ENCODE data around the gene PGM5.
"Not testable (repeated sequence)": the region's sequence is repeated elsewhere in the genome, so short reads cannot be mapped to it uniquely, and the experiment has no call there.

PGM5 gene

DNA sequence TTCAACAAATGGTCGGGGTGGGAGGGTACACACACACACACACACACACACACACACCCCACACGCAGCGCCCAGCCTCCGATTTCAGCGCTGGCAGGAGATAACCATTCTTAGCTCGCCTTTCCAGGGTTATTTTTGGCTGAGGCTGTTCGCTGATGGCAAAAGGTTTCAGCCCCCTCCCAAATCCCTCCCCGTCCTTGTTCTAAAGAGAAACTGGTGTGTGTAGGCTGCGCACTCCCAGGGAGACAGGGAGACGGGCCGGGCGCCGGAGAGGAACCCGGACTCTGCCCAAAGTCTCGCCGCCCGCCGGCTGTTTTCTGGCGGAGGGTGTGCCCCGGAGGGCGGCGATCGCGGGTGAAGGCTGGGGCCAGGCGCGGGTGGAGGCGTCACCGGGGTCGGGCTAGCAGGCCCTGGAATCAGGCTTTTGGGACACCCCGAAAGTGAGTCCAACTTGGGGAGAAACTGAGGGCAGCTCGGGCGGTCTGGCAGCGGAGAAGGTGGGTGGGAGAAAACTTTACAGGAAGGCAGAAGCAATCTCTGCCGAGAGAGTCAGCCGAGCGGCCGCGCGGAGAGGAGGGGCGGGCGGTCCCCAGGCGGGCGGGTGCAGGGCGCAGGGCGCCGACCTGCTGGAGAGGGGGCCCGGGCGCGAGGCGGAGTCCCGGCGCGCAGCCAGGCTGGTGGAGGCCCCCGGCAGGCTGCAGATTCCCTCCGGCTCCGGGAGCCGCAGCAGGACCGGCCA is at the start of gene PGM5:
TSS of gene PGM5 (plus strand) at position 232 of the 739 bp plus-strand sequence. CDS start 517 bp downstream, outside the sequence.
- not testable (repeated sequence) for DNase-seq

DNA sequence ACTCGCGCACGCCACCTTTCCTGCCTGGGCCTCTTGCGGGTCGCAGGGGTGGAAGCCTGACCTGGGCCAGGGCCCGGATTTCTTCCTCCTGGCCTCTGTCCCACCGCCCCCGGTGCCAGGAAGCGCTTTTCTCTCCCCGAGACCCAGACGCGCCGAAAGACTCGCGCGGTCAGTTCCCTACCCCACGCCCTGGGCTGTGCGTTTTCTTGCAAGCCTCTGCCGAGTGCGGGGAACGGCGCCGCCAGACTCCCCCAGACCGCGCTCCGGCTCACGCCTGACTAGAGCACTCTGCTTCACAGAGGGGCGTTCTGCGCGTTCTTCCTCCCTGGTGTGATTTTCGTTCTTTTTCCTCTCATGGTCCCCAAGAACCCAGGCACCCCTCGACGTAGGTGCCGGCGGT is 49.3 kb upstream of the PGM5 start:
- not testable (repeated sequence) for DNase-seq

DNA sequence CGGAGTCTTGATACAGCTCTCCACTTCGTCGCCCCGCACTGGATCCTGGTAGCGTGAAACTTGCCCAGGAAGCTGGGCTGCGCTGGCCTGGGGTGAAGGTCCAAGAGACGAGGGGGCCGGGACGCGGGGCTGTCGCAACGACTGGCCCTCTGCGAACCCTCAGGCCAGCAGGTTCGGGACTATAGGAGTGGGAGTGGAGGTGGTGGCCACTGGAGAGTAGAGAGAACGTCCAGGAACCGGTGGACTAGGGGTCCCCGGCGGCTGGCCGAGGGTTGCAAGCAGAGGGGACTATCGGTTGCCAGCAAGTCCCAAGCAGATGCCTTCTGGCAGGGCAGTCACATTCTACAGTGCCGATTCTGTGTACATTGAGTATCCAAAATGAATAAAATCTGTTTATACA is 48.8 kb upstream of the PGM5 start:
- not testable (repeated sequence) for DNase-seq

DNA sequence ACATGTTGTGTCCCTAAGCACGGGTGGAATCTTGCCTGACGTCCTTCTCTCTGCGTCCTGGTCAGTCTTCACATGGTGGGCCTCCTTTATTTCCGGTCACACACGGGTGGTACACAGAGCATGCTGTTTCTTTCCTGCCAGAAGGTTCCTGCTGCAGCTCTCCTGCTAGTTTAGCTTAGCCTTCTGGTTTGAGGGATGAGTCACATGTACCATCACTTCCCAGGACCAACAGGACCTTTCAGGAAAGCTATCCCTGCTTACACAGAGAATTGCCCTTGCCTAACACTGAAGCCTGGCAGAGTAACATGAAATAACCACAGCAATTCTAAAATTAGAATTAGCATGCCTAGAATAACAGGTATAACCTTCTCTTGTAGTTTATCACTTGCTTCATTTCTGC is 45.2 kb upstream of the PGM5 start:
- DNase-seq = not testable (repeated sequence)

DNA sequence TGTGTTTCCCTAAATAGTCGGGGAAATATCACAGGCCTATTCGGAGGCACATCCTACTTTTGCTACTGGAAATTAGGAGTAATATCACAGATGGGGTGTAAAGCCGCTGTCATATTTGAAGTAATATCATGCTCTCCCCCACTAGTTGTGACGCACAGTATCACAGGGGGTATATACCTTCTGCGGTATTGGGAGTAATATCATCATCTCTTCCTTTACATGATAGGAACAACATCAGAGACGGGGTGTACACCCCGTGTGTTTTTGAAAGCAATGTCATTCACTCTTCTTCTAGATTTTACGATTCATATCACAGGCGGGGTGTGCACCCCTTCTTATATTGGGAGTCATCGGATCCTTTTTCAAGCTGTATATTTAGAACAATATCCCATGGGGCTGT is 38.2 kb upstream of the PGM5 start:
- DNase-seq = not testable (repeated sequence)

DNA sequence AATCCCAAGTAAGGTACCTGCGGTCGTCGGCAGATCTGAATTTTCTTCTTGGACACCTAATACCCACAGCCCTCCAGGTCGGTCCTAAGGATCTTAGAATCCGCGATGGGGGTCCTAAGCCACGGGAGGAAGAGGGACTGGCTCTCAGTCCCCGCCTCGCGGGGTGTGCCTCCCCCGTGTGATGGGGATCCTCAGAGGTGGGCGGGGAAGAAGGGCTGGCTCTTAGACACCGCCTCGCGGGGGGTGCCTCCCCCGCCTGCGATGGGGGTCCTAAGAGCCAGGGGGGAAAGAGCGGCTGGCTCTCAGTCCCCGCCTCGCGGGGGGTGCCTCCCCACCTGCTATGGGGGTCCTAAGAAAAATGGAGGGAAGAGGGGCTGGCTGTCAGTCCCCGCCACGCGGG is 32.7 kb upstream of the PGM5 start:
- DNase-seq = not testable (repeated sequence)

DNA sequence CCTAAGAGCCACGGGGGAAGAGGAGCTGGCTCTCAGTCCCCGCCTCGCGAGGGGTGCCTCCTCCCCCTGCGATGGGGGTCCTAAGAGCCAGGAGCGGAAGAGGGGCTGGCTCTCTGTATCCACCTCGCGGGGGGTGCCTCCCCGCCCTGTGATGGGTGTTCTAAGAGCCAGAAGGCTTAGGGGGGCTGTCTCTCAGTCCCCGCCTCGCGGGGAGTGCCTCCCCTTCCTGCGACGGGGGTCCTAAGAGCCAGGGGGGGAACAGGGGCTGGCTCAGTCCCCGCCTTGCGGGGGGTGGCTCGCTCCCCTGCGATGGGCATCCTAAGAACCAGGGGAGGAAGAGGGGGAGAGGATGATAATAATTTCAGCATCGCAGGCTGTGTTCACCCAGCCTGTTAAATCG is 31.9 kb upstream of the PGM5 start:
- DNase-seq = not testable (repeated sequence)

DNA sequence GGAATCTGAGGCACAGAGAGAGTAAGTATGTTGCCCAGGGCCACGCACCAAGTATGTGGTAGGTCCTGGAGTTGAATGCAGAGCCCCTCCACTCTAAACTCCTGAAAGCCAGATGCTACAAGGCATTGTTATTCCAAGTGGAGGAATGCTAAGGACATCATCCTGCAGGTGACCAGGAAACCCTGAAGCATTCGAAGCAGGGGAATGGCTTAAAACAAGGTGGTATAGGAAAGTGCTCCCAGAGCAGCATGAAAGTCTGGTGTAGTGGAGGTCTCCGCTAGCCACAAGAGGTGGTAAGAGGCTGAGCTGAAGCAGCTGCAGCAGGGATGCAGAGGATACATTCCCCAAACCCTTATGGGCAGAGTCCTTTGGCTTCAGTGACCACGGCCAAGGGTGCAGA is 27.3 kb upstream of the PGM5 start:
- DNase-seq = not testable (repeated sequence)

DNA sequence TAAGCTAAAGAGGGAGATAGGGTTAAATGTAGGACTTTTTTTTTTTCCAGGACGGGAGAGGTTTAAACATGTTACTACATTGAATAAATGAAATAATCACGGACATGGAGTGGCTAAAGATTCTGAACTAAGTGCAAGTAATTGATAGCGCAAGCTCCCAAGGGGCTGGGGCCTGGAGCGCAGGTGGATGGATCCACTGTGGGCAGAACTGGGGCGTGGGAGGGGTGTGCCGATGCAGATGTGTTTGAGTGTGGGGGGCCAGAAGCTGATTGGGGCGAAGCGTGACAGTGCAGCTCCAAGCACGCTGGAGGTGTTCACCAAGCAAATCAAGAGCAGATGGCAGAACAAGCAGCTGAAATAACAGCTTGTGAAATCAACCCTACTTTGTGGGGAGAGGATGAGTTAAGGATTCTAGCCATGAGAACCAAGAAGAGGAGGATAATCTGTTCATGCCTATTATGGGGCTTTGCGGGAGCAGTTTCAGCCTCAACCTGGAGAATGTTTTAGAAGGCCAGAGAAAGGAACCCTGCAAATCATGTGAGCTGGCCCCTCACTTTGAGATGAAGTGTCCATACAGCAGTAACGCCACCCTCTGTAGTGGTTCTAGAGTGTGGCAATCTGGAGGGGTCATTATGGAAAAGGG is 25.8 kb upstream of the PGM5 start:
- DNase-seq = not testable (repeated sequence)

DNA sequence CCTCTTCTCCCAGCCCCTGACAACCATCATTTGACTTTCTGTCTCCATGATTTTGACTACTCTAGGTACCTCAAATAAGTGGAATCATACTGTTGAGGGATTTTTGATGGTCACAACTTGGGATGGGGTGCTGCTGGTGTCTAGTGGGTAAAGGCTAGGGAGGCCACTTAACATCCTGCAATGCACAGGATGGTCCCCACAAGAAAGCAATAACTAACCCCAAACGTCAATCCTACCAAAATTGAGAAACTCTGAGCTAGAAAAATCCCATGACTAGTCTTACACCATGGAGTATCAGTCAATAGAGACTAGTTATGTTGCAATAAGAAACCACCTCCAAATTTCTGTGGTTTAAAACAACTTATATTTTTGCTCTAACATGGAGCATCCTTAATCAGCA is 24.3 kb upstream of the PGM5 start:
- not testable (repeated sequence) for DNase-seq

DNA sequence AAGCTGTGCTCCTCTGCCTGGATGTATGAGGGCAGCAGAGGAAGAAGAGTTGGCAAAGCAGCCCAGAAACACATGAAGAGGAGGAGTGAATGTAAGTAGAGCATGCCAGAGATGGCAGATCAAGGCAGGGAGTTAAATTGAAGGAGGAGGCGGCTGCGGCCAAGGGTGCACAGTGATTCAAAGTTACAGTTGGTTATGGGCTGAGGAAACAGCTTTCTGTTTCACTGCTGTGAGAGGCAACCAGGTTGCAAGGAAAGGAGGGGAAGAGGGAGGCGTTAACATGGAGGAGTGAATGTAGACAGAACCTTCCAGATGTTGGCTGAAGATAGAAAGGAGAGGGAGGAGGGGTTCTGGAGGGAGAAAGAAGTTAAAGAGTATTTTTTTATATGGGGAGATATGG is 20.5 kb upstream of the PGM5 start:
- not testable (repeated sequence) for DNase-seq

DNA sequence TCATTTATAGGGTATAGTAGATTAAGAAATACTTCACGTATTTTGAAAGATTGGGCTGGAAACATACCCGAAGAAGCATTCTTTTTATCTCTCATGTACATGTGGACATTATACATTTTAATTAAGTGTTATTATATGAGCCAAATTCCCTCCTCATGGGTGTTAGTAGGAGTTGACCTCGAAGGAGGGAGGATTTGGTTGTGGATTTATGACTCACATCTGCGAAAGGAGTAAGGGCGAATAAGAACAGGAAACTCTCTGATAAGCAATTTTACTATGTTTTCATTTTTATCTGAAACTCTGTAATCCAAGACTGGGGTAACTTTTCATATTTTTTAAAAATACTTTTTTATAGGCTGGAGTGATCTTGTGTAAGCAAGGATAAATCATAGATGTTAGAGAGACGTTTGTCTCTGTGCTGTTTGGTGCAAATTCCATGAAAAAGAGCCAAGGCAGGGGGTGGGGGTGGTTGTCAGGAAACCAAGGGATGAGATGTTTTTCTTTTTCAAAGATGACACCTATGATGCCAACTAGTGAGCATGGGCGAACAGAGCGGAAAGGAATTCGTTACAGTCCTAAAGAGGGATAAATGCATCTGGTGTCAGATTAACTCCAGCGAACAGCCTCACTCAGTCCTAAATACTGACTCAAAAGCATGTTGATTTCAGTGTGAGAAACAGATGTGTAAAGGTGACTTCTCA is 19.6 kb upstream of the PGM5 start:
- not testable (repeated sequence) for DNase-seq

DNA sequence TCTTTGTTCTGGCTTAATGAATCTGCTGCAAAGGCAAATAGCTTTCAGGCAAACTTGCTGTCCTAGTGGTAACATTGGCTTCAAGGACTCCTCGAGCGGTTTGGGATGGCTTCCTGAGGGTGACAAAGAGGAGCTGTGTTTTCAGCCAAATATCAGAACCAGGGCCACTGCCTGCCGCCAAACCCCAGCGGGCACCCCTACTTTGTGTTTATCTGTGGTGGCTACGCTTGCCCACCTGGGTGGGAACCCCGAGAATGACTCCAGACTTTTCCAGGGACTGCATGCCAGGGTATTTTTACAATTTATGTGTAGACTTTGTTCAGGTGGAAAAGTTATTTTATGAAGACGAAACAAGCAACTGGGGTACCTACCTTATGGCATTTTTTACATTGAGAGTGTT is 18.4 kb upstream of the PGM5 start:
- DNase-seq = not testable (repeated sequence)

DNA sequence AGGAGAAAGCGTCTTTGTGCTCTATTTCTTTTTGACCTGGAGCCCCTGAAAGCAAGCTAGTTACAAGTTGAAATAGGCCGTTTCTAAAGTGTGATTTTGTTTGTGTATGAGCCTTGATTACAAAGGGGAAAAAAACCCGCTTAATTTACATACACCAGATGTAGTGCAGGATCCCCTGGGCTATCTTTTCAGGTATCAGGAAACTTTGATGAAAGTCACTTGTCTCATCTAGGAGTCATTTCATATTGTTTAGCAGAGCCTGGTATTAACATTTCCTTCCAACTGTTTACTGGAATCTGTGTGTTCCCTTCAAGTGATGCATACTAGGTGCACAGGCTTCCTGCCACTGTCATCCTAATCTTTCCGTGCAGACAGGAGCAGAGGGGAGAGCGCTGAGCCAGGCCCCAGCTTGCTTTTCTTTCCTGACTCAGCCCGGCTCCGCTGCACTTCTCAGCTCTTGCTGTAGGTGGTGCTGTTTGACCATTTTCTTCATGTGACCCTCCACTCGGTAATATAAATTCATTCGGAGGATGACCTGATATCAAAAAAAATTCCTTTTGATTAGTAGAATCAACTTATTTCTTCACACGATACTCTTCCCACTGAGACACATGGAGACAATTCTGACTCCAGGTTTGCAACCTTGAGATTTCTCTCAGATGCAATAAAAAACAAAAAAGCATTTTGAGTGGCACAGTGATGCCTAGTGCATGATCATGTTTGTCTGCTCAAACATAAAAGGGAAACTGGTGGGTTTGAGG is 14.0 kb upstream of the PGM5 start:
- DNase-seq = not testable (repeated sequence)

DNA sequence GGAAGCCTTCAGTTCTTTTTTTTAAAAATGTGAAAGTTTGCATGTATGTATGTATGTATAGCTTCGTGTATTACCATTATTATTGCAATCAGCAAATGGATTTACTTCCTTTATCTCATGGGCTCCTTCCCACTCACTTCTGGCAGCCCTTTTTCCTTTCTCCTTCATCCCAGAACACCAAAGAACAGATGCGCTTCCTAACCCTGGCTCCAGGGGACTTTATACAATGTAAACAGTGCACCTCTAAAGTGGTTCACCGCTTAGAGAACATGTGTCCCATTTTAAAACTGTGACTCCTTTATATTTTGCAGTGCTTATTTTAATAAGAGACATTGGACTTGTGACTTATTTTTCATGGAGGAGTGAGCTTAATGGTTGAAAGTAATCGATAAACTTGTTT is 13.2 kb upstream of the PGM5 start:
- not testable (repeated sequence) for DNase-seq

DNA sequence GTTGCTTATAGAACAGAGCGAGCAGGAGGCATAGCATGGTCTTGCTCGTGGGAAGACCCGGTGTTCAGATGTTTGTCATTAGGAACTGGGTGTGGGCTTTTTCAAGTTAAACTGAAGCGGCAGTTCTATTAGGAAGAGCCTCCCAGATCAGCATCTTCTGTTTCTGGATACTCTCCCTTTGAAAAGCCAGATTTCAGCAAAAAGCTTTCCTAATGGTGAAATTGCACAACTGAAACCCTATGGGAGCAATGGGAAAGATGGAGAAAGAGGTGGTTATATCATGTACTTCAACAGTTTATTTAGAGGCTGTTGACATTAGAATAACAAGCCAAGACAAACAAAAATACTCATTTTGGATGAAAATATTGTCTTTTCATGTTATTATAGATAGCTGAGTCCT is 12.4 kb upstream of the PGM5 start:
- not testable (repeated sequence) for DNase-seq

DNA sequence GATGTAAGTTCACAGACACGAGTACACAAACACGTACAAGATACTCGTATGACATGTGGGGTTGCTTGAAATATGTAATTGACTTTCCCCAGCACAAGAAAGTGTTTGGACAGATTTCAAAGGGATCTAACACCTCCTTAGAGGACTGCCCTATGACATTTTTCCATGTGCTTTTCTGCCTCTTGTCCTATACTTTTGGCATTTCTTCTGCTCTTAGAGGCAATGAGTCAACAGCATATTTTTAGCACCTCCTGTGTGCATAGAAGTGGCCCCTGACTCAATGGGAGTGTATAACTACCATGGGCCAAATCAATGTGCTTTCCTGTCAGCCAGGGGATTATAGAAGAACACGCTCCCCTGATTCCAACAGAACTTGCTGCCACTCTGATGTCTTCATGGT is 4.7 kb upstream of the PGM5 start:
- DNase-seq = not testable (repeated sequence)

DNA sequence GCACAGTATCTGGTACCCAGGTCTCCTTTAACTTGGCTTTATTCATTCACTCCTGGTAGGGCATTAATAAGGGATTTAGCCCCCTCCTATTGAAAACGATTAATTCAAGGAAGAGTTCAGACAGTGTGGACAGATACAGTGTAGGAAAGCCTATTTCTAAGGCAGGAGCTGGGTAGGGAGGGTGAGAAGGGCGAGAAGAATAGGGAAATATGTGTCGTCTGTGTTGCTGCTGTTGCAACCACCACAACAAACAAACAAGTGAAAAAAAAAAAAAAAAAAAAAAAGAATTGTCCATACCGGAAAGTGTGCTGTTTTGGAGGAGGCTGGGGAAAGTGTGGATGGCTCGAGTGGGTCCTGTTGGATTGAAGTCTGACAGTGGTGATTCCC is 425 bp upstream of the PGM5 start:
- not testable (repeated sequence) for DNase-seq

DNA sequence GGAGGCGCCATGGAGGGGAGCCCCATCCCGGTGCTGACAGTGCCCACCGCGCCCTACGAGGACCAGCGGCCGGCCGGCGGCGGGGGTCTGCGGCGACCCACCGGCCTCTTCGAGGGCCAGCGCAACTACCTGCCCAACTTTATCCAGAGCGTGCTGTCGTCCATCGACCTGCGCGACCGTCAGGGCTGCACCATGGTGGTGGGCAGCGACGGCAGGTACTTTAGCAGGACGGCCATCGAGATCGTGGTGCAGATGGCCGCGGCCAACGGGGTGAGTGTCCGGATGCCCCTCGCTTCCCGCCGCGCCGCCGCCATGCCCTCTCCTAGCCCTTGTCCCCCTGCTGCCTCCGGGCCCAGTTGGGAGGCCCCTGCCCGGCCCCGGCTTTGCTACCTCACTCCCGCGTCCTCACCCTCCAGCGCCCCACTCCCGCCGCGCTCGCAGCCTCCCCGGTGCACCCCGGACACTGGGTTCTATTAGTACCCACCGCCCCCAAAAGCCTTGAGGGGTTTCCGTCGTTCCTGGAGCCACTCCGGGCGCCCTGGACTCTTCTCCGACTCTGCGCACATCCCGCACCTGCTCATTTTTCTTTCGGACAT is 806 bp downstream of the PGM5 start:
- not testable (repeated sequence) for DNase-seq

DNA sequence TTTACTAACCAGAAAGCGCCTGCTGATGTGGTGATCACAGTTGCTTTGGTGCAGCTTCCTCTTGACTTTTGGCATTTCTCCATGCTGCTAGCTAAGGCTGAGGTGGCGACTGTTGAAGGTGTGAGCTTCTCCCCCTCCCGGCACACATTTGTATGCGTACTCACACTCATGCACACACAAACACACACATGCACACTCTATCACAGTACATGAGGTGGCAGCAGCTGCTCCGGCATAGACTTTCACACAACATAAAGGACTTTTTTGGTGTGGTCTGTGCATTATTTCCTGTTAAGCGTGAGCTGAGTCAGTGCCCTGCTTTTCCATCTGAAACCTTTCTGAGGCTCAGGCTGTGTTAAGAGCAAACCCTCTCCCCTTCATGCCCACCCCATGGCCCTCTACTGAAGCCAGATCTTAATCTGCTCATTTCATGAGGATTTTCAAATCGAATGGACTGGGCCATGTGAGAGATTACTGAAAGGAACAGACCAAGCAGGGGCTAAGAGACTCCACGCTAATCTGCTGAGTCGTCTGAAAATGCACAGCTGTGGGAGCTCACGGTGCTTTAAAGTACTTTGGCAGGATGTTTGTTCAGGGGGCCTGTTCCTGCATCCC is 10.6 kb downstream of the PGM5 start:
- not testable (repeated sequence) for DNase-seq

DNA sequence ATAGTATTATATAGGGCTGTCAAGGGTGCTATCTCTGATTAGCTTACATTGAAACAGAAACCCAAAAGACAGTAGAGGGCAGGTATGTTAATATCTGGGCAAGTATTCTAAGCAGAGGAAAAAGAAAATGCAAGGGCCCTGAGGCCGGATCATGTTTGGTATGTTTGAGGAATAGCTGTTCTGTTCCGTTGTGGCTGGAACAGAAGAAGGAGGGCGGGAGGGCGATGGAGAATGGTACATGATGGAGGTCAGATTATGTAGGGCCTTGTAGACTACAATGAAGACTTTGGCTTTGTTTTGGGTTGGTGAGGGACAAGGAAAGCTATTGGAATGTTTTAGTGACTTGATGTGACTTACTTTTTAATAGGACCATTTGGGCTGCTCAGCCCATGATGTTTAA is 19.4 kb downstream of the PGM5 start:
- DNase-seq = not testable (repeated sequence)

DNA sequence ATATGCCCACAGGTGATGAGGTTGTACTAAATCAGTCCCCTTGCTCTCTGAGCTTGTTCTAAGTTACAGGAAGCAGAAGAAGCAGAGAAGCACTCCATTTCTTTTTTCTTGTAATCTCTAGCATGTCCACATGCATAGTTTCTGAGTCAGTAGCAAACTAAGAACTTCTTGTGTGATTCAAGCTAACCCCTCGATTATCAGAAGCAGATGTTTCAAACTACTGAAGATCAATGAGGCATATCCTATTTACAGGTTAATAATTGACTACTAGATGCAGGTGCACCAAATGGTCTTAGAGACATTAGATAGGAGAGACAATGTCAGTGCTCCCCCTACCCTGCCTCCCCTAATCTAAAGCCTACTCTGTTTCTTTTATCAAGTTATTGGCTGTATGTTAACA is 21.3 kb downstream of the PGM5 start:
- DNase-seq = not testable (repeated sequence)
